ENCODE measurements around the gene CREB3L1.

CREB3L1 gene

GRCh38 chr11:46273511-46274205 is 3.8 kb upstream of the CREB3L1 start:
- DNase-seq: no peak

DNA sequence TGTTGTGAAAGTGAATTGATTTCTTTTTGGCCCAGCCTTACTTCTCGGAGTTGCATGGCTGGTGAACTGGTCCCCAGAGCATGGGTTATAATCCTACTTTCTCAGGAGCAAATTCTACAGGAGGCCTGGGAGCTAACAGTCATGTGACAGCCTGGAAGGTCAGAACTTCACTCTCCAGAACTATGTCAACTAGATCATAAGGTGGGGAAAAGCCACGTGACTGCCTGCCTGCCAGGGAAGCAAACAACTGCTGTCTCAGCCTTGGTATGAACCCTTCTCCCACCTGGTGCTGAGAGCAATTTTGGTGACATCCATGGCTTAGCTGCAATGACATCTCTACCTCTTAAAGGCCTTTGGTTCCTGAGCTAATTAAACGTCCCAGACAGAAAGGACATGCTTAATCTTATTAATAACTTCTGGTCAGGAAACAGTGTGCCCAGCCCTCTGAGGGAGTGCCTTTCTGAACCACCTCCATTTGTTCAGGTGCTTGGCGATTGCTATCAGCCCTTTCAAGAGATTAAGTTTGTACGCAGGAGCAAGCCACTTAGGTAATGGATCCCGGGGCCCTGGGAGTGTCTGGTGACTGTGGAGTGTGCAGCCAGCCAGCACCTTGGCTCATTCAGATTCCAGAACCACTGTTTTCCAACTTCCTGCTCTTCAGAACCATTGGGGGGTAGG is 1.4 kb upstream of the CREB3L1 start:
- no peak for DNase-seq

DNA sequence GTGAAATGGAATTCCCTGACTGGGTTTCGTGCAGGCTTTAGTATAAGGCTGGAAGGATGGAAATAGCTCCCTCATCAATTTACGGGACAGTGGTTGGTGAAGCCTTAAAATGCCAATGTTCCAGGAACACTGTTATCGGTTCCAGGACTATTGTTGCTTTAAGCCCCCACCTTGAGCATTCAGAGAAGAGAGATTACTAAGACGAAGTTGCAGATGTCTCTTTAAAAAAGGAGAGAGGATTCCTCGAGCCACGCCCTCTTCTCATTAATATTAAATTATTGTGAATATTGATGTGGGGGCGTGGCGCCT is 195 bp upstream of the CREB3L1 start:
- no peak for DNase-seq

DNA sequence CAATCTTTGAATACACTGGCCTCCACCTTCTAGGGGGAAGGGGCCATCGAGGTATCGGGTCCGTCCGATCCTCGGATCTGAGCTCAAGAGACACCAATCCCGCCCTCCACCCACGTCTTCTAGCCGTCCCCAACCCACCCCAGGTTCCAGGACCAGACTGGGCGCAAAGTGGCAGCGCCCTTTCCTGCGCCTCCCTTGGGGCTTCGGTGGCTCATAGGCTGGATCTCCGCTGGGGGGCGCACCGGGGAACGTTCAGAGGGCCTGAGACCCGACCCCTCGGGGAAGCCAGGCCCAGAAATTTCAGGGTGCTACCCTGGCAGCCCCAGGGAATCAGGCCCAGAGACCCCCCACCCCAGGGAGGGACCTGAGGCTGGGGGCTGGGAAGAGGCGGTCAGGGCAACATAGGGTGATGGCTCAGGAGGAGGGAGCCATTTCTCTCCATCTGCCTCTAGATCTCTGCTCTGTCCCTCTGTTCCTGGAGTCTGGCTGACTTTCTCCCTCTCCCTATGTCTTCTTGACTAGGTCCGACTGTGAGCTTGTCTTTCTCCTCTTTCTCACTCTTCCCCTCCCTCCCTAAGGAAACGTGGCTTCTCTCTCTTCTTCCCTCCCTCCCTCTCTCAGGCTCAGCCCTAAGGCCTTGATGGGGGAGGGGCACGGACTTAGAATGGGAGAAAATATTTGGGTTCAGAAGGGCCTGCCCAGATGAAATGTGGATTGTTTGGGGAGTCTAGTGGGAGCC is 1.1 kb downstream of the CREB3L1 start:
- DNase-seq: no peak

GRCh38 chr11:46279126-46280099 is 2.0 kb downstream of the CREB3L1 start:
- peak in 6 of 14 donors; percentile 7 to 33 (median 16) for DNase-seq

DNA sequence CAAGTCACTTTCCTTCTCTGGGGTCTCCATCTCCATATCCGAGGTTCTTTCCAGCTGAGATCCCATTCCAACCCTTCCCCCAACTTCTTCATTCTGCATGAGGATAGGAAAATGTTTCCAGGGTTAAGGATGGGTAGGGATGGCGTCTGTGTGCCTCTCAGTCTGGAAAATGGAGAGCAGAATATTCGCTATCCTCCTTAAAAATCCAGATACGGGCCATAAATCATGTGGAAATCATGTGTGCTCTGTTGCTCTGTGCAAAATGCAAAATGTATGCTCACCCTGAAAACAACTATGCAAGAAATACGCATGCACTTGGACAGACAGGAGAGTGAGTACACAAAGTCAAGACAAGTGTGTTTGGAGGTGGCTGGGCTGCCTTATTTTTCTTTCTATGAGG is 3.2 kb downstream of the CREB3L1 start:
- DNase-seq: no peak

DNA sequence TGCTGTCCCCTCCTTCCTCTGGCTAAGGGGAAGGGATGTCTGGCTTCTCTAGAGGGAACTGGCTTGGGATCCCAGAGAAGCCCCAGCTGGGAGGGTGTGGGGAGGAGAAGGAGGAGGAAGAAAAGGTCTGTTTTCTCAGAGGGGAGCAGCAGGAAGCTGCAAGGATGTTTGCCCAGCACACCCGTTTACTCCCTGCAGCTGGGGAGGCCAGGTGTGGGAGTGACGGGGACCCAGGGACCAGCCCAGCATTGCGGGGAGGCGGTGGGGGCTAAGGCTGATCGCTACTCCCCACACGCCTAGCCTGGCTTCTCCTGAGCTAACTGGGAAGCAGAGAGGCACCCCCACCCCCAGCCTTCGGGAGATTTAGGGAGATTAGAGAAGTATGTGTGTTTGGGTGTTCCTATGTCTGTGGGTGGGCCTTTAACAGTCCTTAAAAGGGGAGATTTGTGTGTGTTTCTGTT is 3.9 kb downstream of the CREB3L1 start:
- no peak for DNase-seq

DNA sequence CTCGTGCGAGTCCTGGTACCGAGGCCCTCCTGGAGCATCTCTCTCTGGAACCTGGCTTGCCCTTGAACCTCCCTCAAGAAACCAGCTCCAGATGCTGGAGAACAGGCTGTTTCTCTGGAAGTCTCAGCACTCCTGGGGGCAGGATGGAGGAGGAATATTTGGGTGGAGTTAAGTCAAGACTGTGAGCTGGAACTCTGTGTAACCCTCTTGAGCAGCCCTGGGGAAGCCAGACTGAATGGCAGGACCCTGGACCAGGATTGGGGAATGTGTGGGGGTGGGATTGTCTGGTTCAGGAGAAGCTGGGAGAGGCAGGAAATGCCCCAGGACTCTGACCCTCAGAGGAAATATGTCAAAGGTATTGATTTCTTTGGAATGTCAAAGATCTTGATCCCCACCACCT is 7.7 kb downstream of the CREB3L1 start:
- no peak for DNase-seq

DNA sequence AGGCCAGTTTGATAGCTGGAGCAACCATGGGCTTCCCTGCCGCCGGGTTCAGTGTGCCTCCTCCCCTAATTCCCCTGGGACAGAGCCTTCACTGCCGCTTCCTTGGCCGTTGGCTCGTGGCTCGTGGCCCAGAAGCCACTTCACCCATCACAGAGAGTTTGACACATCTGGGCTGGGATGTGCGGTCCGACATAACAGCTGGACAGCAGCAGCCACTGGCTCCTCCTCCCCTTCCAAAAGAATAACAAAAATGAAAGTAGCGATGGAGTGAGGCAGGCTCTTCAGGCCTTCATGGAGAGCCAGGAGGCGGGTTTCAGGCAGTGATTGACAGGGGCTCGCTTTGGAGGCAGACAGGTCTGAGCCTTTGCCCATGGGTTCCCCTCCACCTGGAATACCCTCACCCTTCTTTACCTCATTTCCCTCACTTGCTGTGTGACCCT is 8.2 kb downstream of the CREB3L1 start:
- DNase-seq: no peak

- no peak for DNase-seq
Measured at GRCh38 chr11:46286789-46287188, 9.3 kb downstream of the CREB3L1 start.

- no peak for DNase-seq
Measured at GRCh38 chr11:46288451-46288850, 11.0 kb downstream of the CREB3L1 start.

- no peak for DNase-seq
Measured at GRCh38 chr11:46290011-46290410, 12.5 kb downstream of the CREB3L1 start.

- DNase-seq: no peak
Measured at GRCh38 chr11:46290598-46291309, 13.3 kb downstream of the CREB3L1 start.

GRCh38 chr11:46291441-46292150 is 14.1 kb downstream of the CREB3L1 start:
- DNase-seq: peak in 2 of 14 donors; percentile 2 to 25

- DNase-seq: no peak
Measured at GRCh38 chr11:46293066-46293465, 15.6 kb downstream of the CREB3L1 start.

GRCh38 chr11:46293641-46294103 is 16.2 kb downstream of the CREB3L1 start:
- no peak for DNase-seq

GRCh38 chr11:46294365-46295309 is 17.2 kb downstream of the CREB3L1 start:
- DNase-seq: no peak

GRCh38 chr11:46295312-46296058 is 18.0 kb downstream of the CREB3L1 start:
- peak in 10 of 14 donors; percentile 17 to 64 (median 38) for DNase-seq

GRCh38 chr11:46296059-46296527 is 18.6 kb downstream of the CREB3L1 start:
- no peak for DNase-seq
